GM19193 (cell line): ENCODE measurements around the gene CUL4A.

Experiments
- POLR2A ChIP-seq: IDR thresholded peaks from 4 replicates; pipeline ENCODE4 v1.6.1; 2011; ENCODE audit not compliant: insufficient read depth, insufficient read length; ENCODE audit errors: extremely low read depth

Gene CUL4A

GRCh38 chr13:113172419-113172926, 36.9 kb upstream of the CUL4A start:
- no peak for TF ChIP-seq POLR2A

GRCh38 chr13:113176280-113176679, 33.1 kb upstream of the CUL4A start:
- no peak for TF ChIP-seq POLR2A

GRCh38 chr13:113176822-113177221, 32.6 kb upstream of the CUL4A start:
- no peak for TF ChIP-seq POLR2A

- TF ChIP-seq POLR2A = no peak
Measured at GRCh38 chr13:113178070-113178895, 31.1 kb upstream of the CUL4A start.

- no peak for TF ChIP-seq POLR2A
Measured at GRCh38 chr13:113178896-113179167, 30.6 kb upstream of the CUL4A start.

- no peak for TF ChIP-seq POLR2A
Measured at GRCh38 chr13:113179374-113180230, 29.8 kb upstream of the CUL4A start.

GRCh38 chr13:113182046-113182445, 27.4 kb upstream of the CUL4A start:
- TF ChIP-seq POLR2A = no peak

- no peak for TF ChIP-seq POLR2A
Measured at GRCh38 chr13:113183450-113184129, 25.8 kb upstream of the CUL4A start.

GRCh38 chr13:113184568-113185440, 24.6 kb upstream of the CUL4A start:
- no peak for TF ChIP-seq POLR2A

- TF ChIP-seq POLR2A = no peak
Measured at GRCh38 chr13:113186061-113186900, 23.1 kb upstream of the CUL4A start.

- no peak for TF ChIP-seq POLR2A
Measured at GRCh38 chr13:113187263-113187669, 22.1 kb upstream of the CUL4A start.

- TF ChIP-seq POLR2A = no peak
Measured at GRCh38 chr13:113187883-113188665, 21.3 kb upstream of the CUL4A start.

GRCh38 chr13:113190181-113190580, 19.2 kb upstream of the CUL4A start:
- TF ChIP-seq POLR2A = no peak
